GM23338 (cell line): ENCODE results near the gene MBTPS2. TPM values are rescaled to one million over a fixed set of nuclear protein-coding genes. Genes with fewer than 3 reads are reported as not detected.

Source experiments
- ATAC-seq: fragments of 200-7000 bp; cut with Tn5 transposase; 3 replicates; pipeline ENCODE4 v1.9.1; 2020
- DNase-seq: peaks from one replicate; pipeline ENCODE4 v3.0.0-alpha.2; 2015; ENCODE audit warnings: low spot score
- H2AFZ ChIP-seq: fragments of 200-600 bp; sonication (generic); 2 replicates; pipeline ENCODE4 v1.8.0; 2016; ENCODE audit warnings: antibody characterized with exemption, mild to moderate bottlenecking, moderate library complexity
- H3F3A ChIP-seq: fragments of 200-600 bp; sonication (generic); replicated peaks from 2 replicates; pipeline ENCODE4 v1.8.0; 2017; ENCODE audit warnings: antibody characterized with exemption, mixed run types, low read depth
- H3K27ac ChIP-seq: fragments of 200-600 bp; sonication (generic); 2 replicates; pipeline ENCODE4 v1.6.1; 2016; ENCODE audit warnings: low read depth
- H3K27me3 ChIP-seq: fragments of 200-600 bp; sonication (generic); 2 replicates; pipeline ENCODE4 v1.8.0; 2016; ENCODE audit warnings: mild to moderate bottlenecking, mixed run types, moderate library complexity; ENCODE audit not compliant: insufficient read depth
- H3K36me3 ChIP-seq: fragments of 200-600 bp; sonication (generic); 2 replicates; pipeline ENCODE4 v1.8.0; 2016; ENCODE audit warnings: mild to moderate bottlenecking; ENCODE audit not compliant: insufficient read depth
- H3K4me1 ChIP-seq: fragments of 200-600 bp; sonication (generic); 2 replicates; pipeline ENCODE4 v1.8.0; 2016; ENCODE audit warnings: mild to moderate bottlenecking, moderate library complexity; ENCODE audit not compliant: insufficient read depth
- H3K4me2 ChIP-seq: fragments of 200-600 bp; sonication (generic); 2 replicates; pipeline ENCODE4 v1.7.1; 2017; ENCODE audit warnings: mixed run types
- H3K4me3 ChIP-seq: fragments of 200-600 bp; sonication (generic); 2 replicates; pipeline ENCODE4 v1.6.1; 2016; ENCODE audit warnings: mixed run types
- H3K79me2 ChIP-seq: fragments of 200-600 bp; sonication (generic); replicated peaks from 2 replicates; pipeline ENCODE4 v1.8.0; 2017; ENCODE audit warnings: mild to moderate bottlenecking; ENCODE audit not compliant: insufficient read depth
- H3K9me2 ChIP-seq: fragments of 200-600 bp; sonication (generic); 2 replicates; pipeline ENCODE4 v1.8.0; 2017; ENCODE audit not compliant: insufficient read depth
- H4K20me1 ChIP-seq: fragments of 200-600 bp; sonication (generic); replicated peaks from 2 replicates; pipeline ENCODE4 v1.8.0; 2017; ENCODE audit warnings: mild to moderate bottlenecking; ENCODE audit not compliant: insufficient read depth
- H3K27ac Mint-ChIP-seq: 2 replicates; pipeline ENCODE4 v1.8.0; 2020; ENCODE audit warnings: inconsistent platforms, mild to moderate bottlenecking, moderate library complexity, mixed read lengths
- H3K27me3 Mint-ChIP-seq: 3 replicates; pipeline ENCODE4 v1.8.0; 2022; ENCODE audit warnings: low read depth, mild to moderate bottlenecking, moderate library complexity, mixed read lengths, inconsistent platforms; ENCODE audit not compliant: insufficient read depth, poor library complexity
- H3K36me3 Mint-ChIP-seq: 3 replicates; pipeline ENCODE4 v1.8.0; 2021; ENCODE audit warnings: low read depth, mild to moderate bottlenecking, inconsistent platforms, moderate library complexity, mixed read lengths
- H3K4me1 Mint-ChIP-seq: 3 replicates; pipeline ENCODE4 v1.8.0; 2020; ENCODE audit warnings: mild to moderate bottlenecking, inconsistent platforms, mixed read lengths
- H3K4me3 Mint-ChIP-seq: 3 replicates; pipeline ENCODE4 v1.8.0; 2021; ENCODE audit warnings: moderate library complexity, mild to moderate bottlenecking, inconsistent platforms, mixed read lengths
- H3K9me3 Mint-ChIP-seq: 3 replicates; pipeline ENCODE4 v1.8.0; 2020; ENCODE audit warnings: moderate library complexity, mild to moderate bottlenecking, inconsistent platforms, mixed read lengths
- CREB1 ChIP-seq: fragments of 250-450 bp; sonication (Bioruptor Pico); IDR thresholded peaks from 2 replicates; pipeline ENCODE4 v1.5.0; 2020; ENCODE audit warnings: low read depth, mild to moderate bottlenecking, moderate library complexity
- EZH2 ChIP-seq: fragments of 200-600 bp; sonication (generic); IDR thresholded peaks from one replicate; pipeline ENCODE4 v1.8.0; 2017; ENCODE audit warnings: antibody characterized with exemption, mild to moderate bottlenecking, low read depth; ENCODE audit not compliant: unreplicated experiment
- JUNB ChIP-seq: IDR thresholded peaks from one replicate; pipeline ENCODE4 v1.6.1; 2016; ENCODE audit warnings: antibody characterized with exemption; ENCODE audit not compliant: unreplicated experiment
- NANOG ChIP-seq: IDR thresholded peaks from 2 replicates; pipeline ENCODE4 v1.6.1; 2016; ENCODE audit warnings: antibody characterized with exemption, borderline replicate concordance
- POLR2AphosphoS5 ChIP-seq: IDR thresholded peaks from 2 replicates; pipeline ENCODE4 v1.6.1; 2016; ENCODE audit warnings: antibody characterized with exemption, low read depth
- ZNF114 ChIP-seq: fragments of 250-450 bp; sonication (Bioruptor Pico); IDR thresholded peaks from 2 replicates; pipeline ENCODE4 v1.5.0; 2020; ENCODE audit warnings: mild to moderate bottlenecking, moderate library complexity
- polyA plus RNA-seq: library from polyadenylated mRNA; unstranded; fragments of >200 nt; fragmentation: Nextera tagmentation; extraction: Ambion mirVana; gene quantifications from 2 replicates; pipeline ENCODE4 v1.2.1, GENCODE V29; 2016
- total RNA-seq: library from RNA; depleted of rRNA; stranded (reverse); fragments of >200 nt; shearing (Covaris generic); gene quantifications from 2 replicates; pipeline ENCODE4 v1.2.3, GENCODE V29; 2014
- TF ChIP-seq, protein P1 (sequence below): IDR thresholded peaks from one replicate; pipeline ENCODE4 v1.6.1; 2018; ENCODE audit warnings: antibody characterized with exemption; ENCODE audit not compliant: unreplicated experiment
- TF ChIP-seq, protein P2 (sequence below), 2 experiments: fragments of 200-600 bp in 1 of 2; sonication (generic) in 1 of 2; conservative IDR thresholded peaks; 2 replicates each; pipeline versions ENCODE4 v1.5.1 to v1.6.1; 2016 to 2017; ENCODE audit warnings: antibody characterized with exemption in 2 of 2, low read depth in 2 of 2, mild to moderate bottlenecking in 2 of 2, moderate library complexity in 1 of 2
- TF ChIP-seq, protein P3 (sequence below): fragments of 250-450 bp; sonication (Bioruptor Pico); IDR thresholded peaks from 2 replicates; pipeline ENCODE4 v1.5.0; 2020; ENCODE audit warnings: mild to moderate bottlenecking, moderate library complexity
- TF ChIP-seq, protein P4 (sequence below): IDR thresholded peaks from 2 replicates; pipeline ENCODE4 v1.6.1; 2016; ENCODE audit warnings: antibody characterized with exemption

MBTPS2 gene
- total and polyA plus RNA-seq, 2 experiments from 2014 or later = 3.2 to 7.8 TPM

DNA sequence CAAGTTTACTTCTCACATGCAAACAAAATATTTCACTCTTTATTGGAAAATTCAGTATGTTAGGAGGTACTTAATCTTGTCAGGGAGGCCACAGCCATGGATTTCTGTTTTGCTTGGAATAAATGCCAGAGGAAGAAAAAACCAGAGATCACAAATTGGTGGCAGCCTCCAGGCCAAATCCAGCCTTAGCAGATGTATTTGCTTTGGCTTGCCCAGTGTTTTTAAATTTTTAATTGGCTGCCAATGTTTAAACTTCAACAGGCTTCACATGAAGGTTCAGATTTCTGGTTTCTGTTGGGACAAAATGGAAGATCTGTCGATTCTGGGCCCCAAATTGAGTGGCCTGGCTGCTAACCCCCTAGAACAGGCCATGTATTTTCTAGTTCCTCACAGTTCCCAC, 35.6 kb downstream of the MBTPS2 start (continued):
- TF ChIP-seq, protein P1, sequence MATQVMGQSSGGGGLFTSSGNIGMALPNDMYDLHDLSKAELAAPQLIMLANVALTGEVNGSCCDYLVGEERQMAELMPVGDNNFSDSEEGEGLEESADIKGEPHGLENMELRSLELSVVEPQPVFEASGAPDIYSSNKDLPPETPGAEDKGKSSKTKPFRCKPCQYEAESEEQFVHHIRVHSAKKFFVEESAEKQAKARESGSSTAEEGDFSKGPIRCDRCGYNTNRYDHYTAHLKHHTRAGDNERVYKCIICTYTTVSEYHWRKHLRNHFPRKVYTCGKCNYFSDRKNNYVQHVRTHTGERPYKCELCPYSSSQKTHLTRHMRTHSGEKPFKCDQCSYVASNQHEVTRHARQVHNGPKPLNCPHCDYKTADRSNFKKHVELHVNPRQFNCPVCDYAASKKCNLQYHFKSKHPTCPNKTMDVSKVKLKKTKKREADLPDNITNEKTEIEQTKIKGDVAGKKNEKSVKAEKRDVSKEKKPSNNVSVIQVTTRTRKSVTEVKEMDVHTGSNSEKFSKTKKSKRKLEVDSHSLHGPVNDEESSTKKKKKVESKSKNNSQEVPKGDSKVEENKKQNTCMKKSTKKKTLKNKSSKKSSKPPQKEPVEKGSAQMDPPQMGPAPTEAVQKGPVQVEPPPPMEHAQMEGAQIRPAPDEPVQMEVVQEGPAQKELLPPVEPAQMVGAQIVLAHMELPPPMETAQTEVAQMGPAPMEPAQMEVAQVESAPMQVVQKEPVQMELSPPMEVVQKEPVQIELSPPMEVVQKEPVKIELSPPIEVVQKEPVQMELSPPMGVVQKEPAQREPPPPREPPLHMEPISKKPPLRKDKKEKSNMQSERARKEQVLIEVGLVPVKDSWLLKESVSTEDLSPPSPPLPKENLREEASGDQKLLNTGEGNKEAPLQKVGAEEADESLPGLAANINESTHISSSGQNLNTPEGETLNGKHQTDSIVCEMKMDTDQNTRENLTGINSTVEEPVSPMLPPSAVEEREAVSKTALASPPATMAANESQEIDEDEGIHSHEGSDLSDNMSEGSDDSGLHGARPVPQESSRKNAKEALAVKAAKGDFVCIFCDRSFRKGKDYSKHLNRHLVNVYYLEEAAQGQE = no peak
- TF ChIP-seq, protein P2, sequence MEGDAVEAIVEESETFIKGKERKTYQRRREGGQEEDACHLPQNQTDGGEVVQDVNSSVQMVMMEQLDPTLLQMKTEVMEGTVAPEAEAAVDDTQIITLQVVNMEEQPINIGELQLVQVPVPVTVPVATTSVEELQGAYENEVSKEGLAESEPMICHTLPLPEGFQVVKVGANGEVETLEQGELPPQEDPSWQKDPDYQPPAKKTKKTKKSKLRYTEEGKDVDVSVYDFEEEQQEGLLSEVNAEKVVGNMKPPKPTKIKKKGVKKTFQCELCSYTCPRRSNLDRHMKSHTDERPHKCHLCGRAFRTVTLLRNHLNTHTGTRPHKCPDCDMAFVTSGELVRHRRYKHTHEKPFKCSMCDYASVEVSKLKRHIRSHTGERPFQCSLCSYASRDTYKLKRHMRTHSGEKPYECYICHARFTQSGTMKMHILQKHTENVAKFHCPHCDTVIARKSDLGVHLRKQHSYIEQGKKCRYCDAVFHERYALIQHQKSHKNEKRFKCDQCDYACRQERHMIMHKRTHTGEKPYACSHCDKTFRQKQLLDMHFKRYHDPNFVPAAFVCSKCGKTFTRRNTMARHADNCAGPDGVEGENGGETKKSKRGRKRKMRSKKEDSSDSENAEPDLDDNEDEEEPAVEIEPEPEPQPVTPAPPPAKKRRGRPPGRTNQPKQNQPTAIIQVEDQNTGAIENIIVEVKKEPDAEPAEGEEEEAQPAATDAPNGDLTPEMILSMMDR (conservative IDR thresholded peaks at IDR 0.05; ENCODE audit: low read depth in 2 of 2) = no peak
- TF ChIP-seq EZH2 = no peak
- no peak for TF ChIP-seq POLR2AphosphoS5
- no peak for TF ChIP-seq JUNB

DNA sequence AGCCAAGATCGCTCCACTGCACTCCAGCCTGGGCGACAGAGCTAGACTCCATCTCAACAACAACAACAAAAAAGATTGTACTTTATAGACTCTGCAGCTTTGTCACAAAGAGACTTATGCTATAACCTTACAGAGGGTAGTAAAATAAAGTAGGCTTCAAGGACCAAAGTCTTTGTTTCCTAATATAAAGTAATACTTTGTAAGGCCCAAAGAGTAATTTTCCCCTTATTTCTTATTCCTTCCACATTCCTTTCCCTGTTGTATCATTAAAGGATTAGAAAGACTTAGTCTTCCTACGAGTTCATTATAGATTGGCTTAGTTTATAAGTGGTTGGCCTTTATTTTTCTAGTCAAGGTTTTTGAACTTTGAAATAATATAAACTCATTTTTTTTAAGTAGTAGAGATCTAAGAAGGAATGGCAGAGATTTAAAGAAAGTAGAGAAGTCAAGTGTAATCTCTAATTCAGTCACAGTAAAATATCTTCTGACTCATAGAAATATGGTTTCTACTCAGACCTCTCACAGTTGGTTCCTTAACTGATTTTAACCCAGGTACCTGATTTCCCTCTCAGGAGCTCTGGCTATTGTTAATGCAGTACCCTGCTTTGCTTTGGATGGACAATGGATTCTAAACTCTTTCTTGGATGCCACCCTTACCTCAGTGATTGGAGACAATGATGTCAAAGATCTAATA, 42.6 kb downstream of the MBTPS2 start:
- no peak overlapping the region for H3K27ac ChIP-seq
- DNase-seq = no peak
- Mint-ChIP-seq H3K4me1 (peaks cover 7% of the 10 kb centered on the region; the same call in 2 of the 3 replicates), H3K4me3 (no peak overlapping the region), H3K27ac (no peak overlapping the region), H3K9me3 (no peaks in the 10 kb centered on the region), H3K27me3 (peaks cover 2% of the 10 kb centered on the region), H3K36me3 (no peaks in the 10 kb centered on the region; the same call in 2 of the 3 replicates)
- no peaks in the 10 kb centered on the region for H3K9me2 ChIP-seq
- ATAC-seq = no peak
- no peak overlapping the region for H3K4me2 ChIP-seq
- no peak overlapping the region for H2AFZ ChIP-seq
- H3K4me3 ChIP-seq = no peak overlapping the region
- no peaks in the 10 kb centered on the region for H3K27me3 ChIP-seq
- no peaks in the 10 kb centered on the region for H3K4me1 ChIP-seq
- H3F3A ChIP-seq = no peaks in the 10 kb centered on the region
- no peaks in the 10 kb centered on the region for H4K20me1 ChIP-seq
- H3K36me3 ChIP-seq = no peaks in the 10 kb centered on the region; the same call in 1 of the 2 replicates
- H3K79me2 ChIP-seq = no peaks in the 10 kb centered on the region
- no peak for TF ChIP-seq CREB1 (CRISPR knock-in tag)
- TF ChIP-seq, protein P3, sequence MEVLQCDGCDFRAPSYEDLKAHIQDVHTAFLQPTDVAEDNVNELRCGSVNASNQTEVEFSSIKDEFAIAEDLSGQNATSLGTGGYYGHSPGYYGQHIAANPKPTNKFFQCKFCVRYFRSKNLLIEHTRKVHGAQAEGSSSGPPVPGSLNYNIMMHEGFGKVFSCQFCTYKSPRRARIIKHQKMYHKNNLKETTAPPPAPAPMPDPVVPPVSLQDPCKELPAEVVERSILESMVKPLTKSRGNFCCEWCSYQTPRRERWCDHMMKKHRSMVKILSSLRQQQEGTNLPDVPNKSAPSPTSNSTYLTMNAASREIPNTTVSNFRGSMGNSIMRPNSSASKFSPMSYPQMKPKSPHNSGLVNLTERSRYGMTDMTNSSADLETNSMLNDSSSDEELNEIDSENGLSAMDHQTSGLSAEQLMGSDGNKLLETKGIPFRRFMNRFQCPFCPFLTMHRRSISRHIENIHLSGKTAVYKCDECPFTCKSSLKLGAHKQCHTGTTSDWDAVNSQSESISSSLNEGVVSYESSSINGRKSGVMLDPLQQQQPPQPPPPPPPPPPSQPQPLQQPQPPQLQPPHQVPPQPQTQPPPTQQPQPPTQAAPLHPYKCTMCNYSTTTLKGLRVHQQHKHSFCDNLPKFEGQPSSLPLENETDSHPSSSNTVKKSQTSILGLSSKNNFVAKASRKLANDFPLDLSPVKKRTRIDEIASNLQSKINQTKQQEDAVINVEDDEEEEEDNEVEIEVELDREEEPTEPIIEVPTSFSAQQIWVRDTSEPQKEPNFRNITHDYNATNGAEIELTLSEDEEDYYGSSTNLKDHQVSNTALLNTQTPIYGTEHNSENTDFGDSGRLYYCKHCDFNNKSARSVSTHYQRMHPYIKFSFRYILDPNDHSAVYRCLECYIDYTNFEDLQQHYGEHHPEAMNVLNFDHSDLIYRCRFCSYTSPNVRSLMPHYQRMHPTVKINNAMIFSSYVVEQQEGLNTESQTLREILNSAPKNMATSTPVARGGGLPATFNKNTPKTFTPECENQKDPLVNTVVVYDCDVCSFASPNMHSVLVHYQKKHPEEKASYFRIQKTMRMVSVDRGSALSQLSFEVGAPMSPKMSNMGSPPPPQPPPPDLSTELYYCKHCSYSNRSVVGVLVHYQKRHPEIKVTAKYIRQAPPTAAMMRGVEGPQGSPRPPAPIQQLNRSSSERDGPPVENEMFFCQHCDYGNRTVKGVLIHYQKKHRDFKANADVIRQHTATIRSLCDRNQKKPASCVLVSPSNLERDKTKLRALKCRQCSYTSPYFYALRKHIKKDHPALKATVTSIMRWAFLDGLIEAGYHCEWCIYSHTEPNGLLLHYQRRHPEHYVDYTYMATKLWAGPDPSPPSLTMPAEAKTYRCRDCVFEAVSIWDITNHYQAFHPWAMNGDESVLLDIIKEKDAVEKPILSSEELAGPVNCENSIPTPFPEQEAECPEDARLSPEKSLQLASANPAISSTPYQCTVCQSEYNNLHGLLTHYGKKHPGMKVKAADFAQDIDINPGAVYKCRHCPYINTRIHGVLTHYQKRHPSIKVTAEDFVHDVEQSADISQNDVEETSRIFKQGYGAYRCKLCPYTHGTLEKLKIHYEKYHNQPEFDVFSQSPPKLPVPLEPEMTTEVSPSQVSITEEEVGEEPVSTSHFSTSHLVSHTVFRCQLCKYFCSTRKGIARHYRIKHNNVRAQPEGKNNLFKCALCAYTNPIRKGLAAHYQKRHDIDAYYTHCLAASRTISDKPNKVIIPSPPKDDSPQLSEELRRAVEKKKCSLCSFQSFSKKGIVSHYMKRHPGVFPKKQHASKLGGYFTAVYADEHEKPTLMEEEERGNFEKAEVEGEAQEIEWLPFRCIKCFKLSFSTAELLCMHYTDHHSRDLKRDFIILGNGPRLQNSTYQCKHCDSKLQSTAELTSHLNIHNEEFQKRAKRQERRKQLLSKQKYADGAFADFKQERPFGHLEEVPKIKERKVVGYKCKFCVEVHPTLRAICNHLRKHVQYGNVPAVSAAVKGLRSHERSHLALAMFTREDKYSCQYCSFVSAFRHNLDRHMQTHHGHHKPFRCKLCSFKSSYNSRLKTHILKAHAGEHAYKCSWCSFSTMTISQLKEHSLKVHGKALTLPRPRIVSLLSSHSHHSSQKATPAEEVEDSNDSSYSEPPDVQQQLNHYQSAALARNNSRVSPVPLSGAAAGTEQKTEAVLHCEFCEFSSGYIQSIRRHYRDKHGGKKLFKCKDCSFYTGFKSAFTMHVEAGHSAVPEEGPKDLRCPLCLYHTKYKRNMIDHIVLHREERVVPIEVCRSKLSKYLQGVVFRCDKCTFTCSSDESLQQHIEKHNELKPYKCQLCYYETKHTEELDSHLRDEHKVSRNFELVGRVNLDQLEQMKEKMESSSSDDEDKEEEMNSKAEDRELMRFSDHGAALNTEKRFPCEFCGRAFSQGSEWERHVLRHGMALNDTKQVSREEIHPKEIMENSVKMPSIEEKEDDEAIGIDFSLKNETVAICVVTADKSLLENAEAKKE = no peak
- TF ChIP-seq ZNF114 (CRISPR knock-in tag) = no peak
- TF ChIP-seq, protein P4, sequence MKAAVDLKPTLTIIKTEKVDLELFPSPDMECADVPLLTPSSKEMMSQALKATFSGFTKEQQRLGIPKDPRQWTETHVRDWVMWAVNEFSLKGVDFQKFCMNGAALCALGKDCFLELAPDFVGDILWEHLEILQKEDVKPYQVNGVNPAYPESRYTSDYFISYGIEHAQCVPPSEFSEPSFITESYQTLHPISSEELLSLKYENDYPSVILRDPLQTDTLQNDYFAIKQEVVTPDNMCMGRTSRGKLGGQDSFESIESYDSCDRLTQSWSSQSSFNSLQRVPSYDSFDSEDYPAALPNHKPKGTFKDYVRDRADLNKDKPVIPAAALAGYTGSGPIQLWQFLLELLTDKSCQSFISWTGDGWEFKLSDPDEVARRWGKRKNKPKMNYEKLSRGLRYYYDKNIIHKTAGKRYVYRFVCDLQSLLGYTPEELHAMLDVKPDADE = no peak
- no peak for TF ChIP-seq NANOG
